Mammary epithelial cell (primary cell): ENCODE results near the gene SULT1A1.
"Not testable (repeated sequence)": the region's sequence is repeated elsewhere in the genome, so short reads cannot be mapped to it uniquely, and the experiment has no call there.

Experiments used
- EZH2 ChIP-seq: IDR thresholded peaks from 2 replicates; pipeline ENCODE4 v1.6.1; 2012; ENCODE audit warnings: low read length, inconsistent platforms, borderline replicate concordance
- TF ChIP-seq, protein P1 (sequence below), 2 donors: IDR thresholded peaks in 1 of 2; conservative IDR thresholded peaks in 1 of 2; 2 replicates each; pipeline ENCODE4 v1.5.1; 2011 to 2012; ENCODE audit warnings: inconsistent platforms in 2 of 2, low read length in 2 of 2, mild to moderate bottlenecking in 2 of 2, control low read depth in 1 of 2, low read depth in 1 of 2; ENCODE audit not compliant: insufficient read depth in 1 of 2; ENCODE audit errors: extremely low read depth in 1 of 2

DNA sequence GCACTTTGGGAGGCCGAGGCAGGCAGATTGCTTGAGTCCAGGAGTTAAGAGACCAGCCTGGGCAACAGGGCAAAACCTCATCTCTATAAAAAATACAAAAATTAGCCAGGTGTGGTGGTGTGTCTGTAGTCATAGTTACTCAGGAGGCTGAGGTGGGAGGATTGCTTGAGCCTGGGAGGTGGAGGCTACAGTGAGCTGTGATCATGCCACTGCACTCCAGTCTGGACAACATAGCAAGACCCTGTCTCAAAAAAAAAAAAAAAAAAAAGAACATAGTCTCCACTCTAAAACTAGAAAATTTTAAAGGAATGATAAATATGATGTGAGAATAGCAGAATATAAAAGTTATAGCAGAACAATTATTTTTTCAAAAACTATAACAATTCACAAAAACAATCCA is 10.5 kb upstream of the SULT1A1 start:
- TF ChIP-seq, protein P1, sequence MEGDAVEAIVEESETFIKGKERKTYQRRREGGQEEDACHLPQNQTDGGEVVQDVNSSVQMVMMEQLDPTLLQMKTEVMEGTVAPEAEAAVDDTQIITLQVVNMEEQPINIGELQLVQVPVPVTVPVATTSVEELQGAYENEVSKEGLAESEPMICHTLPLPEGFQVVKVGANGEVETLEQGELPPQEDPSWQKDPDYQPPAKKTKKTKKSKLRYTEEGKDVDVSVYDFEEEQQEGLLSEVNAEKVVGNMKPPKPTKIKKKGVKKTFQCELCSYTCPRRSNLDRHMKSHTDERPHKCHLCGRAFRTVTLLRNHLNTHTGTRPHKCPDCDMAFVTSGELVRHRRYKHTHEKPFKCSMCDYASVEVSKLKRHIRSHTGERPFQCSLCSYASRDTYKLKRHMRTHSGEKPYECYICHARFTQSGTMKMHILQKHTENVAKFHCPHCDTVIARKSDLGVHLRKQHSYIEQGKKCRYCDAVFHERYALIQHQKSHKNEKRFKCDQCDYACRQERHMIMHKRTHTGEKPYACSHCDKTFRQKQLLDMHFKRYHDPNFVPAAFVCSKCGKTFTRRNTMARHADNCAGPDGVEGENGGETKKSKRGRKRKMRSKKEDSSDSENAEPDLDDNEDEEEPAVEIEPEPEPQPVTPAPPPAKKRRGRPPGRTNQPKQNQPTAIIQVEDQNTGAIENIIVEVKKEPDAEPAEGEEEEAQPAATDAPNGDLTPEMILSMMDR (conservative IDR thresholded peaks at IDR 0.05 in 1 of 2, IDR thresholded peaks at IDR 0.05 in 1 of 2; ENCODE audit: extremely low read depth in 1 of 2, insufficient read depth in 1 of 2, low read depth in 1 of 2, low read length in 2 of 2): not testable (repeated sequence)
- not testable (repeated sequence) for TF ChIP-seq EZH2
